WTC11 (cell line): Measurements from ENCODE around the gene SPATA19. TPM values are rescaled to one million over a fixed set of nuclear protein-coding genes. Genes with fewer than 3 reads are reported as not detected.
A peak's percentile ranks its signal among the peaks of the same experiment; 100 is the strongest.

Experiments
- ATAC-seq: fragments of 200-7000 bp; cut with Tn5 transposase; 2 replicates; pipeline ENCODE4 v1.10.0; 2021; ENCODE audit warnings: mild to moderate bottlenecking, moderate library complexity
- CTCF ChIA-PET: fragments of 300-600 bp; sonication (Branson Sonifier 250); formaldehyde crosslinking; loops from one replicate; lab custom pipeline; 2021; ENCODE audit warnings: antibody characterized with exemption; lab: Charles Lee
- POLR2A ChIA-PET: fragments of 350-600 bp; sonication (Branson Sonifier 250); formaldehyde crosslinking; loops from one replicate; lab custom pipeline; 2021; ENCODE audit warnings: antibody characterized with exemption; lab: Charles Lee
- DNase-seq: peaks from one replicate; pipeline ENCODE4 v3.0.0; 2021; ENCODE audit warnings: low spot score
- H3K27ac Mint-ChIP-seq: 2 replicates; pipeline ENCODE4 v1.8.0; 2021; ENCODE audit warnings: mixed read lengths
- H3K27me3 Mint-ChIP-seq: 2 replicates; pipeline ENCODE4 v1.8.0; 2021; ENCODE audit warnings: low read depth, mild to moderate bottlenecking, moderate library complexity, mixed read lengths
- H3K36me3 Mint-ChIP-seq: 2 replicates; pipeline ENCODE4 v1.8.0; 2021; ENCODE audit warnings: mixed read lengths
- H3K4me1 Mint-ChIP-seq: 2 replicates; pipeline ENCODE4 v1.8.0; 2022; ENCODE audit warnings: mixed read lengths
- H3K4me3 Mint-ChIP-seq: 2 replicates; pipeline ENCODE4 v1.8.0; 2021; ENCODE audit warnings: mild to moderate bottlenecking, moderate library complexity, mixed read lengths
- H3K9me3 Mint-ChIP-seq: 2 replicates; pipeline ENCODE4 v1.8.0; 2021; ENCODE audit warnings: mixed read lengths
- CTCF ChIP-seq: fragments of 200-600 bp; IDR thresholded peaks from 2 replicates; pipeline ENCODE4 v1.8.0; 2022; ENCODE audit warnings: antibody characterized with exemption
- E2F1 ChIP-seq: sonication (generic); formaldehyde crosslinking; IDR thresholded peaks from 2 replicates; pipeline ENCODE4 v1.8.0; 2022; ENCODE audit warnings: mild to moderate bottlenecking, missing genetic modification reagents
- ERG ChIP-seq: fragments of 250-450 bp; sonication (Bioruptor Pico); IDR thresholded peaks from 2 replicates; pipeline ENCODE4 v1.8.0; 2021; ENCODE audit warnings: mild to moderate bottlenecking
- ESRRA ChIP-seq: sonication (generic); formaldehyde crosslinking; IDR thresholded peaks from 2 replicates; pipeline ENCODE4 v1.8.1; 2022; ENCODE audit warnings: mild to moderate bottlenecking, missing genetic modification reagents, borderline replicate concordance
- FOXJ3 ChIP-seq: sonication (generic); formaldehyde crosslinking; IDR thresholded peaks from 2 replicates; pipeline ENCODE4 v1.9.0; 2021; ENCODE audit warnings: missing genetic modification reagents, mild to moderate bottlenecking, borderline replicate concordance
- IRF2 ChIP-seq: sonication (generic); formaldehyde crosslinking; IDR thresholded peaks from 2 replicates; pipeline ENCODE4 v1.8.0; 2022; ENCODE audit warnings: low read depth, missing genetic modification reagents, borderline replicate concordance
- NR2C2 ChIP-seq: sonication (generic); formaldehyde crosslinking; IDR thresholded peaks from 2 replicates; pipeline ENCODE4 v1.8.0; 2022; ENCODE audit warnings: mild to moderate bottlenecking, missing genetic modification reagents
- PREB ChIP-seq: sonication (generic); formaldehyde crosslinking; IDR thresholded peaks from 2 replicates; pipeline ENCODE4 v1.8.1; 2022; ENCODE audit warnings: mild to moderate bottlenecking, missing genetic modification reagents, moderate library complexity, borderline replicate concordance
- TCF7 ChIP-seq: sonication (generic); formaldehyde crosslinking; IDR thresholded peaks from 2 replicates; pipeline ENCODE4 v1.8.0; 2022; ENCODE audit warnings: mild to moderate bottlenecking, low read depth, missing genetic modification reagents, moderate library complexity
- TEAD1 ChIP-seq: sonication (generic); formaldehyde crosslinking; IDR thresholded peaks from 2 replicates; pipeline ENCODE4 v1.8.0; 2022; ENCODE audit warnings: mild to moderate bottlenecking, missing genetic modification reagents
- TP53 ChIP-seq: sonication (generic); formaldehyde crosslinking; IDR thresholded peaks from 2 replicates; pipeline ENCODE4 v1.8.1; 2023; ENCODE audit warnings: mild to moderate bottlenecking, missing genetic modification reagents
- USF1 ChIP-seq: sonication (generic); formaldehyde crosslinking; IDR thresholded peaks from 2 replicates; pipeline ENCODE4 v1.8.0; 2022; ENCODE audit warnings: mild to moderate bottlenecking, missing genetic modification reagents
- ZNF281 ChIP-seq: sonication (generic); formaldehyde crosslinking; IDR thresholded peaks from 2 replicates; pipeline ENCODE4 v1.8.0; 2023; ENCODE audit warnings: mild to moderate bottlenecking, missing genetic modification reagents
- ZNF416 ChIP-seq: fragments of 250-450 bp; sonication (Bioruptor Pico); IDR thresholded peaks from 2 replicates; pipeline ENCODE4 v1.9.0; 2021; ENCODE audit warnings: mild to moderate bottlenecking, inconsistent platforms
- ZSCAN18 ChIP-seq: fragments of 250-450 bp; sonication (Bioruptor Pico); IDR thresholded peaks from 2 replicates; pipeline ENCODE4 v2.1.2; 2022; ENCODE audit warnings: mild to moderate bottlenecking, moderate library complexity
- total RNA-seq: library from RNA; stranded (reverse); gene quantifications from 3 replicates; pipeline ENCODE4 v1.2.3, GENCODE V29; 2021

Gene SPATA19
- total RNA-seq, 1 experiment from 2014 or later: not detected

GRCh38 chr11:133814588-133815100 lies 30.7 kb downstream of the SPATA19 start:
- Mint-ChIP-seq H3K9me3 (peaks cover 4% of the 10 kb centered on the region; the same call in 1 of the 2 replicates), H3K27ac (no peak overlapping the region), H3K27me3 (no peaks in the 10 kb centered on the region), H3K36me3 (no peaks in the 10 kb centered on the region), H3K4me3 (no peak overlapping the region), H3K4me1 (no peaks in the 10 kb centered on the region; the same call in 1 of the 2 replicates)
- ChIA-PET CTCF (no interaction called here), POLR2A (no interaction called here)
- TF ChIP-seq ZSCAN18 (no peak), CTCF (no peak), TCF7 (CRISPR knock-in tag) (no peak)
- ATAC-seq: no peak
- DNase-seq: no peak

- H3K4me3 Mint-ChIP-seq: no peak overlapping the region
- ChIA-PET POLR2A (no interaction called here), CTCF (interaction anchor here (0.8 to 4.8 kb wide), 6 partner anchors 9 to 734 kb away, joined by 3 to 61 read pairs (median 4); no protein-coding TSS in a partner anchor)
- no peaks in the 10 kb centered on the region for H3K36me3 Mint-ChIP-seq
- peaks cover 4% of the 10 kb centered on the region; the same call in 1 of the 2 replicates for H3K9me3 Mint-ChIP-seq
- TF ChIP-seq E2F1 (no peak), ZSCAN18 (no peak), ERG (no peak), NR2C2 (CRISPR knock-in tag) (no peak), PREB (CRISPR knock-in tag) (no peak)
- H3K27ac Mint-ChIP-seq: no peak overlapping the region
- no peaks in the 10 kb centered on the region; the same call in 1 of the 2 replicates for H3K4me1 Mint-ChIP-seq
- ATAC-seq (peak; percentile 38), DNase-seq (no peak)
- no peaks in the 10 kb centered on the region for H3K27me3 Mint-ChIP-seq
Observed at GRCh38 chr11:133811850-133812685, 33.2 kb downstream of the SPATA19 start.

GRCh38 chr11:133810766-133811165 lies 34.5 kb downstream of the SPATA19 start:
- Mint-ChIP-seq H3K27me3 (no peaks in the 10 kb centered on the region), H3K9me3 (peaks cover 4% of the 10 kb centered on the region; the same call in 1 of the 2 replicates)
- no peak for DNase-seq
- TF ChIP-seq TP53 (CRISPR knock-in tag) (no peak), FOXJ3 (CRISPR knock-in tag) (no peak), IRF2 (CRISPR knock-in tag) (no peak), ZNF281 (CRISPR knock-in tag) (no peak), ESRRA (CRISPR knock-in tag) (no peak), ZNF416 (CRISPR knock-in tag) (no peak), USF1 (CRISPR knock-in tag) (no peak), ERG (no peak), TEAD1 (CRISPR knock-in tag) (no peak)
- TF ChIP-seq, all 79 proteins: peak for 0
- POLR2A ChIA-PET: no interaction called here
- Mint-ChIP-seq H3K4me3 (no peak overlapping the region), H3K27ac (no peak overlapping the region), H3K36me3 (no peaks in the 10 kb centered on the region), H3K4me1 (no peaks in the 10 kb centered on the region; the same call in 1 of the 2 replicates)
- CTCF ChIA-PET: interaction anchor here (0.9 to 4.8 kb wide), 4 partner anchors 11 to 870 kb away, joined by 3 to 61 read pairs (median 4); no protein-coding TSS in a partner anchor
- no peak for ATAC-seq
